HFFc6 (cell line): Measurements from ENCODE around the gene HAVCR2. TPM values are rescaled to one million over a fixed set of nuclear protein-coding genes. Genes with fewer than 3 reads are reported as not detected.
A peak's percentile ranks its signal among the peaks of the same experiment; 100 is the strongest.

Experiments
- DNase-seq: peaks from one replicate; pipeline ENCODE4 v3.0.0-alpha.2; 2018
- H3K27ac Mint-ChIP-seq: 2 replicates; pipeline ENCODE4 v1.8.0; 2020; ENCODE audit warnings: mild to moderate bottlenecking, mixed read lengths
- H3K27me3 Mint-ChIP-seq: 2 replicates; pipeline ENCODE4 v1.8.0; 2021; ENCODE audit warnings: mild to moderate bottlenecking, moderate library complexity, mixed read lengths; ENCODE audit not compliant: insufficient read depth
- H3K36me3 Mint-ChIP-seq: 2 replicates; pipeline ENCODE4 v1.8.0; 2021; ENCODE audit warnings: low read depth, mixed read lengths
- H3K4me1 Mint-ChIP-seq: 2 replicates; pipeline ENCODE4 v1.8.0; 2020; ENCODE audit warnings: low read depth, mixed read lengths
- H3K4me3 Mint-ChIP-seq: 2 replicates; pipeline ENCODE4 v1.8.0; 2020; ENCODE audit warnings: mild to moderate bottlenecking, moderate library complexity, mixed read lengths
- H3K9me3 Mint-ChIP-seq: 2 replicates; pipeline ENCODE4 v1.8.0; 2020; ENCODE audit warnings: mild to moderate bottlenecking, mixed read lengths
- total RNA-seq, 6 experiments: library from RNA; stranded (reverse); fragmentation: NEBNext Ultra II Directional; extraction: Animal tissue kit (Norgen Biotek cat#: 25700); gene quantifications; 2 replicates in 1 of 6; 3 replicates in 5 of 6; pipeline ENCODE4 v1.2.3, GENCODE V29; 2021
- TF ChIP-seq, protein P1 (sequence below): fragments of 200-600 bp; sonication (generic); IDR thresholded peaks from 2 replicates; pipeline ENCODE4 v1.5.0; 2021; ENCODE audit warnings: antibody characterized with exemption, mild to moderate bottlenecking

HAVCR2 gene
- total RNA-seq, 6 experiments from 2014 or later: 0.07 TPM; not detected in 5

DNA sequence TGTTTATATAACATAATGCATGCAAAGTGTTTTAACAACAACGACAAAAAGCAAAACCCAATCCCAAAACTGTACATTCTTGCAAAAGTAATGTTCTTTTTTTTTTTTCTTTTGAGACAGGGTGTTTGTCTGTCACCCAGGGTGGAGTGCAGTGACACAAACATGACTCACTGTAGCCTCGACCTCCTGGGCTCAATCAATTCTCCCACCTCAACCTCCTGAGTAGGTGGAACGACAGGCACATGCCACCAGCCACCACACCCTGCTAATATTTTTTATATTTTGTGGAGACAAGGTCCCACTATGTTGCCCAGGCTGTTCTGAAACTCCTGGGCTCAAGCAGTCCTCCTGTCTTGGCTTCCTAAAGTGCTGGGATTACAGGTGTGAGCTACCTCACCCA lies 36.3 kb downstream of the HAVCR2 start:
- Mint-ChIP-seq H3K27ac (no peak overlapping the region), H3K4me1 (no peaks in the 10 kb centered on the region), H3K36me3 (no peaks in the 10 kb centered on the region), H3K27me3 (no peaks in the 10 kb centered on the region; the same call in 1 of the 2 replicates), H3K4me3 (no peak overlapping the region), H3K9me3 (no peaks in the 10 kb centered on the region; the same call in 1 of the 2 replicates)
- no peak for DNase-seq
- TF ChIP-seq, protein P1, sequence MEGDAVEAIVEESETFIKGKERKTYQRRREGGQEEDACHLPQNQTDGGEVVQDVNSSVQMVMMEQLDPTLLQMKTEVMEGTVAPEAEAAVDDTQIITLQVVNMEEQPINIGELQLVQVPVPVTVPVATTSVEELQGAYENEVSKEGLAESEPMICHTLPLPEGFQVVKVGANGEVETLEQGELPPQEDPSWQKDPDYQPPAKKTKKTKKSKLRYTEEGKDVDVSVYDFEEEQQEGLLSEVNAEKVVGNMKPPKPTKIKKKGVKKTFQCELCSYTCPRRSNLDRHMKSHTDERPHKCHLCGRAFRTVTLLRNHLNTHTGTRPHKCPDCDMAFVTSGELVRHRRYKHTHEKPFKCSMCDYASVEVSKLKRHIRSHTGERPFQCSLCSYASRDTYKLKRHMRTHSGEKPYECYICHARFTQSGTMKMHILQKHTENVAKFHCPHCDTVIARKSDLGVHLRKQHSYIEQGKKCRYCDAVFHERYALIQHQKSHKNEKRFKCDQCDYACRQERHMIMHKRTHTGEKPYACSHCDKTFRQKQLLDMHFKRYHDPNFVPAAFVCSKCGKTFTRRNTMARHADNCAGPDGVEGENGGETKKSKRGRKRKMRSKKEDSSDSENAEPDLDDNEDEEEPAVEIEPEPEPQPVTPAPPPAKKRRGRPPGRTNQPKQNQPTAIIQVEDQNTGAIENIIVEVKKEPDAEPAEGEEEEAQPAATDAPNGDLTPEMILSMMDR: no peak

DNA sequence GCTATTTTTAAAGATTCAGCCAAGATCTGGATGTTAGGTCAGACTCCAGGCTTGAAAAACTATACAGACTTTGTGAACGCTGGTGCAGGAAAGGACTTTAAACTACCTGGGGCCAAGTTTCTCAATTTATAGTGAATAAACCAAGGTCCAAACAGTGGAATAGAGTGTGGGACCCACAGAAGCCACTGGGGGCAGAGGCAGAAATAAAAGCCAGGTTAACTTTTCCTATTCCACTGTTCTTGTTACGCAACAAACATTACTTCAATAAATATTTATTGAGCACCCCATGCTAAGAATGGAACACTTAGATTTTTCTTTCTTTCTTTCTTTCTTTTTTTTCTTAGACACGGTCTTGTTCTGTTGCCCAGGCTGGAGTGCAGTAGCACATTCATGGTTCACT lies 38.9 kb downstream of the HAVCR2 start:
- TF ChIP-seq, protein P1: peak; percentile 13; the same call in 1 of the 2 replicates
- DNase-seq: no peak
- no peak overlapping the region for H3K4me3 Mint-ChIP-seq
- H3K27me3 Mint-ChIP-seq: no peaks in the 10 kb centered on the region; the same call in none of the 2 replicates
- H3K36me3 Mint-ChIP-seq: no peaks in the 10 kb centered on the region
- H3K27ac Mint-ChIP-seq: no peak overlapping the region
- peaks cover 5% of the 10 kb centered on the region; the same call in 1 of the 2 replicates for H3K9me3 Mint-ChIP-seq
- no peaks in the 10 kb centered on the region for H3K4me1 Mint-ChIP-seq

DNA sequence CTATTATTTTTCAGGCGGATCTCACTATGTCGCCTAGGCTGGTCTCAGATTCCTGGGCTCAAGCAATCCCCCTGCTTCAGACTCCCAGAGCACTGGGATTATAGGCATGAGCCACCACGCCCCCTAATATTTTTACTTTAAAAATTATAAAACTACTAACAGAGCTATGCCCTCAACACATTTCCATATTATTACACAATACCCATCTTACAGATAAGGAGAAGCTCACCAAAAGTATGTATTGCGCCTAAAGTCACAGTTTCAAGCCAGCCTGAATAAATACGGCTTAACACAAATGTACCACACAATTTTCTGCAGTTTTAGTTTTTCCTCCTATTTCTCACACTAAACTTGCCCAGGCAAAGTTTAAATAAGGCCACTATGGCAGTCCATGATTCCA lies 40.1 kb downstream of the HAVCR2 start:
- H3K36me3 Mint-ChIP-seq: no peaks in the 10 kb centered on the region
- H3K27me3 Mint-ChIP-seq: no peaks in the 10 kb centered on the region; the same call in none of the 2 replicates
- H3K27ac Mint-ChIP-seq: no peak overlapping the region
- H3K9me3 Mint-ChIP-seq: peaks cover 8% of the 10 kb centered on the region; the same call in 1 of the 2 replicates
- H3K4me1 Mint-ChIP-seq: no peaks in the 10 kb centered on the region
- H3K4me3 Mint-ChIP-seq: no peak overlapping the region
- TF ChIP-seq, protein P1: no peak
- DNase-seq: no peak

DNA sequence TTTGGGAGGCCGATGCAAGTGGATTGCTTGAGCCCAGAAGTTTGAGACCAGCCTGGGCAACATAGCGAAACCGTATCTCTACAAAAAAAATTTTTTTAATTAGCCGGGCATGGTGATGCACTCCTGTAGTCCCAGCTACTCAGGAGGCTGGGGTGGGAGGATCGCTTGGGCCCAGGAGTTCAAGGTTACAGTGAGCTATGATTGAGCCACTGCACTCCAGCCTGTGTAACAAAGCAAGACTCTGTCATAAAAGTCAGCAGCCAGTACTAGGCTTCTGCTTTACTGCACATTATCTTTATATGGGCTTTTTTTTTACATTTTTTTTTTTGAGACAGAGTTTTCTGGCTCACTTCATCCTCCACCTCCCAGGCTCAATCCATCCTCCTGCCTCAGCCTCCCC lies 40.5 kb downstream of the HAVCR2 start:
- Mint-ChIP-seq H3K9me3 (peaks cover 13% of the 10 kb centered on the region; the same call in 1 of the 2 replicates), H3K27me3 (no peaks in the 10 kb centered on the region; the same call in none of the 2 replicates), H3K27ac (no peak overlapping the region), H3K36me3 (no peaks in the 10 kb centered on the region), H3K4me1 (no peaks in the 10 kb centered on the region), H3K4me3 (no peak overlapping the region)
- TF ChIP-seq, protein P1: no peak
- no peak for DNase-seq

DNA sequence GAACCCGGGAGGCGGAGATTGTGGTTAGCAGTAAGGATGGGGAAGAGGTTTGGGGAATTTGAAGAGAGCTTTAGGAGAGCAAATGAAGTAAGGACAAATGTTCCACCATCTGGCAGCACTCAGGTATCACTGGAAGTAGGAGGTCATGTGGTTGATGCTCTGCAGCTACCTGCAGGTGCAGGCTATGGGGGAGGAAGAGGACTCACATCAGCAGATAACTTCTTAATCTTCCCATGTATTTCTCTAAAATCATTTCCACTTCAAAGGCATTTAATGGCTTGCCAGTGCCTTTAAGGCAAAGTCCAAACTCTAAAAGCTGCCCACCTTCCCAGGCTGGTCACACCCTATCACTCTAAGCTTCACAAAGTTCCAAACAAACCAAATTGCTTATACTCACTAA lies 41.8 kb downstream of the HAVCR2 start:
- no peak for DNase-seq
- Mint-ChIP-seq H3K27ac (no peak overlapping the region), H3K4me1 (no peaks in the 10 kb centered on the region), H3K27me3 (no peaks in the 10 kb centered on the region; the same call in none of the 2 replicates), H3K4me3 (no peak overlapping the region), H3K36me3 (no peaks in the 10 kb centered on the region), H3K9me3 (peaks cover 17% of the 10 kb centered on the region; the same call in 1 of the 2 replicates)
- TF ChIP-seq, protein P1: no peak
